DMS114 treated with DMSO at 0.1 percent for 48 hours (cell line): ENCODE measurements around the gene ZNRF3.
"Not testable (repeated sequence)": the region's sequence is repeated elsewhere in the genome, so short reads cannot be mapped to it uniquely, and the experiment has no call there.

Experiments used
- DNase-seq: peaks from one replicate; lab custom pipeline; 2025; ENCODE audit not compliant: unreplicated experiment; lab: John Stamatoyannopoulos, UW

The ZNRF3 gene

DNA sequence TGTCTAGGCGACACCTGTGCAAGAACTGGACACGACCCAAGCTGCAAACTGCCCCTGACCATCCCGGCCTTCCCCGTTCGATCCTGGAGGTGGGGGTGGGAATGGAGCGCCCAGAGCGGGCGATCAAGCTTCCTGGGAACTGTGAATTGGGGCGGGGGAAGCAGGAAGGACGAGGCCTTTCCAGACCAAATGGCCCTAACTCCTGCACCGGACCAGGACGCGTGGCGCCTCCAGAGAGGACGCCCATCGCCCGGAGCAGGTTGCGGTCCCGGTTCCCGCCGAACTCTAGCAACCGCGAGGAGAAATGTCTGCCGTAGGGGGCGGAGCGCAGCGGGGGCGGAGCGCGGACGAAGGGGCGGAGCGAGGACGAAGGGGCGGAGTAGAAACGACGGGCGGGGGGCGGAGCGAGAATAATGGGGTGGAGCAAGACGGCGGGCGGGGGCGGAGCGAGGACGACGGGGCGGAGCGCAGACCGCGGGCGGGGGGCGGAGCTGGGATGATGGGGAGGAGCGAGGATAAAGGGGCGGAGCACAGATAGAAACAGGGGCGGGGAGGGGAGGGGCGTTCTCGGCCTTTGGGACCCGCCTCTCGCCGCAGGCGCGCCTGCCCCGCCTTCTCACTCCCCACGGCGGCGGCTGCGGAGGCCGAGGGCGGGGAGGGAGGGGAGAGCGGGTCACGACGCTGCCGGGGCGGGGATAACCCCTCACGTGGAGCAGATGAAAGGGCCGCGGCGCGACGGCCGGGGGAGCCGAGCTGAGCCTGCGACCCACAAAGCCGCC lies at the start of gene ZNRF3:
Gene ZNRF3 (plus strand): TSS at position 695 of the 779 bp plus-strand sequence. CDS start 195 bp downstream, outside the sequence.
- DNase-seq, result peak; percentile 53

DNA sequence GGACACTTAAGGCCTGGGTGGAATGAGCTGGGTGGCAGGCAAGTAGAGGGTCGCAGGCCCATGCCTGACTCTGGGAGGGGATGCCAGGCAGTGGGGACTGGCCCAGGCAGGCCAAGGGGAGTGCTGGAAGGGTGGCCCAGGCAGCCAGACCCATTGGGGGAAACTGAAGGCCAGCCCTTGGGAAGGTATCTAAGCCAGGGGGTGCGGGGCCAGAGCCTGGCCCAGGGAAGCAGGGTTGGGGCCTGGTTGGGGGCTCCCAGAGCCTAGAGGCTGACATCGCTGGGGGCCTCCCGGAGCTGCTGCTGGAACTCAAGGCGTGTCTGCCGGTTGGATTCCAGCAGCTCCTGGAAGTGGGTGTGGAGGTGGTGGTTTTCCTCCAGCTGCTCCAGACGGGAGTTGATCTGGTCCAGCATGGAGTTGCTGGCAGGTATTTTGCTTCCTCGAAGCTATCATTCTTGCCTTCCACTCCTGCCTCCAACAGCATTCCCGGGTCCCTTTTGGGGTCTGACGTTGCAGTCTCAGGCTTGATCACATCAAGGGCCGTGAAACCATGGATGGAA lies 47.7 kb upstream of the ZNRF3 start:
- DNase-seq, result no peak

DNA sequence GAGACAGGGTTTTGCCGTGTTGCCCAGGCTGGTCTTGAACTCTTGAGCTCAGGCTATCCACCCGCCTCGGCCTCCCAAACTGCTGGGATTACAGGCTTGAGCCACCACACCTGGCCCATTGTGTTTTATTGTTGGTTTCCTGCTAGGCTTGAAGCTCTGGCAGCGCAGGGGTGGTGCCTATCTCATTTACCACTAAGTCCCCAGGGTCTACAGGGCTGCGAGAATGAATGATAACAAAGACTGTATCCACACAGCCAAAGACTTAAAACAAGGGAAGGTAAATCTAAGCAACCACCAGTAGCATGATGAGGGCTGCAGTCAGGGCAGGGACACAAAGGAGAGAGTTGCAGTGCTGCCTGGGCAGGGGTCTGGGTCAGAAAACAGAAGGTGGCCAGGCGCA lies 45.7 kb upstream of the ZNRF3 start:
- DNase-seq, result no peak

- no peak for DNase-seq
Measured at GRCh38 chr22:28838971-28839370, 44.4 kb upstream of the ZNRF3 start.

DNA sequence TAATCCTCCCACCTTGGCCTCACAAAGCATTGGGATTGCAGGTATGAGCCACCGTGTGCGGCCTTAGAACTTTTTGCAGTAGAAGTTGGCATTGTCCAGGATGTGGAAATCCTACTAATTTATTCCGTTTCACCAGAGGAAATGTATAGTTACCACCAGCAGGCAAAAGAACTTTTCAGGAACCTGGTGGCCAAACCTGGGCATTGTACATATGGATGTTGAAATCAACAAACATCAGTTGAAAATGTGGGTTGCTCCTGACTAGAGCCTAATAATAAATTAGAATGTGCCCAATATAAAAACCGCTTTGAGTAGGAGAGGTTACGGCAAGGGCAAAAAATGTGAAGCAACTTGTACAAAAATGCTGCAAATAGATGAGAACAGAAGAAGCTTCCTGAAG lies 42.3 kb upstream of the ZNRF3 start:
- no peak for DNase-seq

DNA sequence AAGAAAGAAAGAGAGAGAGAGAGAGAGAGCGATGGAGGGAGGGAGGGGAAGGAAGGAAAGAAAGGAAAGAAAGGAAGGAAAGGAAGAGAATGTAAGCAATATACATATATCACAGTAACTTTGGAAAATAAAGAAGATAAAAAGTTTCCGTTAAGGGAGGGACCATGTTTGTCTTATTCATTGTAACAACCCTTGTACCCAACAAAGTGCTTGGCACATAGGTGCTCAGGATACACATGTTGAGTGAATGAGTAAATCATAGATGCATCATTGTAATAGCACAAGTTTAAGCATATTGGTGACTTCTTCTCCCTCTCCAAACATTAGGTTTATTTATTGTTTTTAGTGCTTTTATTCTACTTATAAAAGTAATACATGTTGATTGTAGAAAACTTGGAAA lies 39.7 kb upstream of the ZNRF3 start:
- no peak for DNase-seq

DNA sequence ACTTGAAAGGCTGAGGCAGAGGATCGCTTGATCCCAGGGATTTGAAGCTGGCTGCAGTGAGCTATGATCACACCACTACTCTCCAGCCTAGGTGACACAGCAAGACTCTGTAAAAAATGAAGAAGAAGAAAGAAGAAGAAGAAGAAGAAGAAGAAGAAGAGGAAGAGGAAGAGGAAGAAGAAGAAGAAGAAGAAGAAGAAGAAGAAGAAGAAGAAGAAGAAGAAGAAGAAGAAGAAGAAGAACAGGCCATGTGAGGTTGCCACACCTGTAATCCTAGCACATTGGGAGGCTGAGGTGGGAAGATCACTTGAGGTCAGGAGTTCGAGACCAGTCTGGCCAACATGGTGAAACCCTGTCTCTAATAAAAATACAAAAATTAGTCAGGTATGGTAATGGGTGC lies 39.1 kb upstream of the ZNRF3 start:
- not testable (repeated sequence) for DNase-seq

GRCh38 chr22:28846994-28847393 lies 36.4 kb upstream of the ZNRF3 start:
- DNase-seq, result no peak

GRCh38 chr22:28855355-28856094 lies 27.8 kb upstream of the ZNRF3 start:
- DNase-seq, result peak; percentile 29

DNA sequence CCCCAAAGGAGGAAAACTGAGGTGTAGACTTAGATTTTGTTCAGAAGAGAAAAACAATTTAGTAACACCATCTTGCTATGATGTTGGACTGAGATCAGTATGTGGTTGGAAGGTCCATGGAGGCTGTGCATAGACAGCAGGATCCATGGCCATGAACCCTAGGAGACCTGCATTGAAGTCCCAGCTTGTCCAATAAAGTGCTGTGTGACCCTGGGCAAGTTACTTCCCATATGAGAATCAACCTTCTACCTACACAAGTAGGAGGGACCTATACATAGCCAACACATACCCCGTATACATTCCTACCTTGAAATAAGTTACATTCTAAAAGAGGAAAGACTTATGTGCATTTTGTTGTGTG lies 27.3 kb upstream of the ZNRF3 start:
- no peak for DNase-seq

GRCh38 chr22:28857288-28857687 lies 26.1 kb upstream of the ZNRF3 start:
- DNase-seq, result no peak

GRCh38 chr22:28864878-28865596 lies 18.3 kb upstream of the ZNRF3 start:
- no peak for DNase-seq

DNA sequence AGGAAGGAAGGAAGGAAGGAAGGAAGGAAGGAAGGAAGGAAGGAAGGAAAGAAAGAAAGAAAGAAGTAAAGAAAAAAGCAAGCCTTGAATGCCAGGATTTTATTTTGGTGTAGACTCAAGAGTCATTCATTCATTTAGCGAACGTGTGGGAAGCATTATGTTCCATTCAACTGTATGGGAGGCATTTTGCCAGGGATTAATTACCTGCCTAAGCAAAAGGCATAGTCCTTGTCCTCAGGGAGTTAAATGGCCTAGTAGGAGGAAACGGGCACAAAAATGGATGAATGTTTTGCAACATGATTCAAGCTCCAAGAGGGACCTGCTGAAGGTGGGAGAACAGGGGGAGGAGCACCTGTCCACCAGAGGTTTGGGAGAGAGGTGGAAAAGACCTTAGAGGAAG lies 16.2 kb upstream of the ZNRF3 start:
- no peak for DNase-seq

- DNase-seq, result not testable (repeated sequence)
Measured at GRCh38 chr22:28868389-28868788, 15.0 kb upstream of the ZNRF3 start.

GRCh38 chr22:28869736-28870135 lies 13.6 kb upstream of the ZNRF3 start:
- DNase-seq, result no peak

- no peak for DNase-seq
Measured at GRCh38 chr22:28873183-28873963, 10.0 kb upstream of the ZNRF3 start.

- no peak for DNase-seq
Measured at GRCh38 chr22:28874061-28874460, 9.3 kb upstream of the ZNRF3 start.

- DNase-seq, result no peak
Measured at GRCh38 chr22:28874811-28875320, 8.5 kb upstream of the ZNRF3 start.

GRCh38 chr22:28882545-28882877 lies 861 bp upstream of the ZNRF3 start:
- DNase-seq, result peak; percentile 39

- DNase-seq, result no peak
Measured at GRCh38 chr22:28883657-28883916, 215 bp downstream of the ZNRF3 start.
